Stimulated activated CD8-positive, alpha-beta memory T cell treated with anti-CD3 and anti-CD28 coated beads, Interleukin-4, amount 100 ng/mL, for 4 hours (primary cell): ENCODE measurements around the gene ERCC6L.

ENCODE experiments used
- DNase-seq, 2 donors: peaks; one replicate each; pipeline ENCODE4 v3.0.0-alpha.2; 2020; ENCODE audit warnings: low read depth in 2 of 2, low spot score in 1 of 2

The ERCC6L gene, protein sequence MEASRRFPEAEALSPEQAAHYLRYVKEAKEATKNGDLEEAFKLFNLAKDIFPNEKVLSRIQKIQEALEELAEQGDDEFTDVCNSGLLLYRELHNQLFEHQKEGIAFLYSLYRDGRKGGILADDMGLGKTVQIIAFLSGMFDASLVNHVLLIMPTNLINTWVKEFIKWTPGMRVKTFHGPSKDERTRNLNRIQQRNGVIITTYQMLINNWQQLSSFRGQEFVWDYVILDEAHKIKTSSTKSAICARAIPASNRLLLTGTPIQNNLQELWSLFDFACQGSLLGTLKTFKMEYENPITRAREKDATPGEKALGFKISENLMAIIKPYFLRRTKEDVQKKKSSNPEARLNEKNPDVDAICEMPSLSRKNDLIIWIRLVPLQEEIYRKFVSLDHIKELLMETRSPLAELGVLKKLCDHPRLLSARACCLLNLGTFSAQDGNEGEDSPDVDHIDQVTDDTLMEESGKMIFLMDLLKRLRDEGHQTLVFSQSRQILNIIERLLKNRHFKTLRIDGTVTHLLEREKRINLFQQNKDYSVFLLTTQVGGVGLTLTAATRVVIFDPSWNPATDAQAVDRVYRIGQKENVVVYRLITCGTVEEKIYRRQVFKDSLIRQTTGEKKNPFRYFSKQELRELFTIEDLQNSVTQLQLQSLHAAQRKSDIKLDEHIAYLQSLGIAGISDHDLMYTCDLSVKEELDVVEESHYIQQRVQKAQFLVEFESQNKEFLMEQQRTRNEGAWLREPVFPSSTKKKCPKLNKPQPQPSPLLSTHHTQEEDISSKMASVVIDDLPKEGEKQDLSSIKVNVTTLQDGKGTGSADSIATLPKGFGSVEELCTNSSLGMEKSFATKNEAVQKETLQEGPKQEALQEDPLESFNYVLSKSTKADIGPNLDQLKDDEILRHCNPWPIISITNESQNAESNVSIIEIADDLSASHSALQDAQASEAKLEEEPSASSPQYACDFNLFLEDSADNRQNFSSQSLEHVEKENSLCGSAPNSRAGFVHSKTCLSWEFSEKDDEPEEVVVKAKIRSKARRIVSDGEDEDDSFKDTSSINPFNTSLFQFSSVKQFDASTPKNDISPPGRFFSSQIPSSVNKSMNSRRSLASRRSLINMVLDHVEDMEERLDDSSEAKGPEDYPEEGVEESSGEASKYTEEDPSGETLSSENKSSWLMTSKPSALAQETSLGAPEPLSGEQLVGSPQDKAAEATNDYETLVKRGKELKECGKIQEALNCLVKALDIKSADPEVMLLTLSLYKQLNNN

DNA sequence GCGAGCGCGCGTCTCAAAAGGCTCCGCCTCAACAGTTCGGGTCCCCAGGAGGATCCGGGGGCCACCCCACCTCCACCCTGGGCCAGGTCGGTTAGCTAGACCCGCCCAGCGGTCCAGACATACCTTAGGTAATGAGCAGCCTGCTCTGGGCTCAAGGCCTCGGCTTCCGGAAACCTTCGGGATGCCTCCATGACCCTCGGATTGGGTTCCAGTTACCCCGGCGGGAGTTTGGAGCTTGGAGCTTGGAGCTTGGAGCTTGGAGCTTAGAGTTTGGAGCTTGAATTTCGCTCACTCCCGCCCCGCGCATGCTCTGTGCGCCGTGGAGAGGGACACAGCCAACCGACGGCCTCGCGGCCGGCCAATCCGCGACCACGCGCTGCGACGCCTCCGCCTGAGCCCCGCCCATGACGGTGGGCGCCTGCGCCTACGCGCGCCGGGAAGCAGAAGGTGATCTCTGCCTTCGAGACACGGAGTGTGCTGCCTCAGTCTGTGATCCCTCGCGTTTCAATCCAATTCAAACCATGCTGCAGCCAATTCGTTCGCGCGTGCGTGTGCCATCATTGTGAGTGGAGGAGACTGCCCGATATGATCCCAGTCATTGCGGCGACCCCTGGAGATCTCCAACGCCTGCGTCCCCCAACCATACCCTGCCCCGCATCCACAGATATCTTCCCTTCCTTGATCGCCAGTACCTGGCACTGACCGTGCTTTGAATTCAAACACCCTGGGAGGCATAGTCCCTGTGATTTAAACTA, at the start of gene ERCC6L:
Gene ERCC6L (minus strand): TSS at position 307 of the 755 bp plus-strand sequence. CDS start 116 bp downstream, at position 191.
- peak; percentile 51 to 73 for DNase-seq

DNA sequence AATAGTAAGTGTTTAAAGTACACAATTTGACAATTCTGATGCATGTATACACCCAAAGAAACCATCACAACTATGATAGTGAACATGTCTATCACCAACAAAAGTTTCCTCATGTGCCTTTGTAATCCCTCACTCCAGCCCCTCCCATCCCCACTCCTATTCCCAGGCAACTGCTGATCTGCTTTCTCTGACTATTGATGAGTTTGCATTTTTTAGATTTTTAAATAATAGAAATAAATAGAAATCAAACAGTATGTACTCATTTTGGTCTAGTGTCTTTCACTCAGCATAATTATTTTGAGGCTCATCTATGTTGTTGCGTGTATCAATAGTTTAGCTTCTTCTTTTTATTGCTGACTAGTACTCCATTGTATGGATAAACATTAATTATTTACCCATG, 43.5 kb upstream of the ERCC6L start:
- DNase-seq: no peak

DNA sequence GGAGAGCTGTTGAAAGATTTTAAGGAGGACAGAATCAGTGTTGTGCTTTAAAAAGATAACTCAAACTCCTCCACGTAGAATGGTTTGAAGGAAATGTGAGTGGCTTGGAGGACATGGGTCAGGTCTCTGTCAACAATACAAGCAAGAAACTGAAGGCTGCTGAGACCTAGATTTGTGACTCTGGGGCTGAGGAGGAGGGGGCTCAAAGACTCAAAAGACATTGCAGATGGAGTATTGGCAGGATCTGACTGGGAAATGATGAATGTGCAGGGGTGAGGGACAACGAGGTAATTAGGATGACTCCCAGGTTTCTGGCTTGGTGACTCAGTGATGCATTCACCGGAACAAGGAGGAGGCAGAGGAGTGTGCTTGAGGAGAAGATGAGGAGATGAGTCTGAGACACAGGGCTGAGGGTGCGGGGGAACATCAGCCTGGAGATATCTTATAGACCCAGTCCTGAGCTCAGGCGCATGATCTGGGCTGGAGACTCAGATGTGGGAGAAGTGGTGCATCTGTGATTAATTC, 41.6 kb upstream of the ERCC6L start:
- DNase-seq: no peak

DNA sequence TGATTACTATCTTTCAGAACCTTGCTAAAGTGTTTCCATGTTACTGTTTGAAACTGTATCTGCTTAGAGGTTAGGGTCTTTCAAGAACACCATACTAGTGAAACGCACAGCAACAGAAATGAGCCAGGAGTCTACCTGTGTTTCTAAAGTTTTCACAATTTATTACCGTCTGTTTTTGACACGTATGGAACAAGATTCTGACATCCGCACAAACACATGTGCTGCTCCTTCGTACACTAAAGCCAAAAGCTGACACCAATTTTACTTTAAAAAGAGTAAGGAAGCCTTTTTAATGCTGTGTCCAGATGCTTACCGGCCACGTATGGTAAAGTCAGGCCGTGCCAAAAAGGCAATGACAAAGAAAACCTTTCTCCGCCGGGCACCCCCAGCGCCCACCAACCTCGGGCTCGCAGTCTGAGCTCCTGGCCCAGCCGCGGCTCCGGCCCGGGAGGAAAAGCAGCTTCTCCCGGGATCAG, 37.7 kb upstream of the ERCC6L start:
- DNase-seq: no peak

DNA sequence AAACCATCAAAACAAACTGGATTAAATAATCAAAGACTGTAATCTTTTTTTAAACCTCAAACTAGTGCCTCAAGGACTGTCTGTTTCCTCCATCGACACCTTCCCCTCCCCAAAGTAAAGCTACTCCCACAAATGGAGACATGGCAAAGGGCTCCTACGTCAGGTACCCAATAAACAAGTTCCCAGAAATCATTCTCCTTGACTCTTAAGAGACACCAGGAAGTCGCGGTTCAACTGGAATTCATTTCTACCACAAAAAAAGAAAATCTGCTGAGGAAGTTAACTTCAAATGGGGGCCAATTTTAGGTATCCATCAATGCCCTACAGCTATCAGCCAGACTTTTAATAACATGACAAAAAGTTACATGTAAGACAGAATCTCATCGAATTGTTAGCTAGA, 35.7 kb upstream of the ERCC6L start:
- no peak for DNase-seq

DNA sequence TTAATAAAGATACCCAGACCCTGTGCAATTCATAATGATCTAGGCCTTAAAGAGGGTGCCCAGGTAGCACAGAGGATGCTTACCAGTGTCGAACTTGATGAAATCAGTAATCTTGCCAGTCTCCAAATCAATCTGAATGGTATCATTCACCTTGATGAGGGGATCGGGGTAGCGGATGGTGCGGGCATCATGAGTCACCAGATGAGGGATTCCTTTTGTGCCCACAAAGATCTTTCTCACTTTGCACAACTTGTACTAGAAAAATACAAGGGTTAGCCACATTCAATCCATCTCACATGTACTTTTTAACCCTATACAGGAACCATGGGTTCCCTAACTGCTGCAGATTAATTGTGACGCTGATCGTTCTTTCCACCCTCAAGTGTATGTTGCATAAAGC, 34.9 kb upstream of the ERCC6L start:
- DNase-seq: no peak

DNA sequence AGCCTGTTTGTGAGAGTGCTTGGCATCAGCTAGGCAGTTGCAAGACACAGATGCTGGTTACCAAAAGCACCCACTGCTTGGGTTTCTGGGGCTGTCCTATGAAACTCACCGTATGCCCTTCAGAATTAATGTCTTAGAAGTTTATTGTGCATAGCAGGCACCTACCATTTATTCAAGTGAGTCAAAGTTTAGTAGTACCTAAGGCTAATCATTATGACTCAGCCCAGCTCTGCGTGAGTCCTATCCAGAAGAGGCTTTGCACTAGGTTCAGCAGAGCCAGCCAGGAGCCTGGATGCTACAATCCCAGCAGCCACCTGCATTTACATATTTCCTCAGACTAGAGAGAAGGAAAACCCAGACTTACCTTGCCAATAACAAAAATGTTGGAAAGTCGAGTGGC, 34.0 kb upstream of the ERCC6L start:
- no peak for DNase-seq

DNA sequence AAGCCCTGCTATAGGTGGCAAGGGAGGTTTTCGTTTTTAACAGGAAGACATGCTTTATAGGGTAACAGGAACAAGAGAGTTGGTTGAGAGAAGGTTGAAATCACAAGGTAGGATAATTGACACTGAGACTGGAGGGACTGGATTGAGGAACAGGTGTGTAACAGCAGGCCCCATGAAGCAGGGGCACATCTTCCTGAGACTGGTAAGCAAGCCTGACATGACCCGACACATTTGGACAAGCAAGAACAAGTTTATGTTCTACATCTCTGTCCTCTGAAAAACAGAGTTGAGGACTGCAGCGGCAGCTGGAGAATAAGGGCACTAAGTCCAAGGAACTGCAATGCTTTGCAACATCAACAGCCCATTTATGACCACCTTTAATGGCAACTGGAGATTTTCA, 33.0 kb upstream of the ERCC6L start:
- DNase-seq: no peak

DNA sequence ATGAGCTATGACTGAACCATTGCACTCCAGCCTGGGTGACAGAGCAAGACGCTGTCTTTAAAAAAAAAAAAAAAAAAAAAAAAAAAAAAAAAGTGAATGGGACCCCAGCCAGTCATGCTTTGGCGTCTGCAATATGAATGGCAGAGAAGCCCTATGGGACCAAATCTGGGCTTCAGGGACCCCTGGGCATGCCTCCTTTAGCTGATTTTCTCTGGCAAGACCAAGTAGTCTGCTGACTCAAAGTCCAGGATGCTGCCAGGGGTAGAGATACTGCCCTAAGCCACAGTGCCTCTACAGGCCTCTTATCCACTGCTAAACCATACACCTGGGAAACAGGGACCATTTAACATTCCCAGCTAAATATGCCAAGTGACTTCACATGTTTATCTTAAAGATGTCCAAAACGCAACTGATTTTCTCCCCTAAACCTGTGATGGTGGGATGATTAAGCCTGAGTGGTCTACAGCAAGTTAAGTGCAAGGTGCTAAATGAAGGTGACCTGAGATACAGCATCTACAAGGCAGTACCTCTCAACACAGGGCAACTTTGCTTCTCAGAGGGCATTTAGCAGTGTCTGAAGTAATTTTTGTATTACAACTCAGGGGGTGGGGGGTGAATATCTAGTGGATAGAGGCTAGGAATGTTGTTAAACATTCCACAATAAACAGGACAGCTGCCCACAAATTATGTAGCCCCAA, 32.4 kb upstream of the ERCC6L start:
- DNase-seq: no peak

DNA sequence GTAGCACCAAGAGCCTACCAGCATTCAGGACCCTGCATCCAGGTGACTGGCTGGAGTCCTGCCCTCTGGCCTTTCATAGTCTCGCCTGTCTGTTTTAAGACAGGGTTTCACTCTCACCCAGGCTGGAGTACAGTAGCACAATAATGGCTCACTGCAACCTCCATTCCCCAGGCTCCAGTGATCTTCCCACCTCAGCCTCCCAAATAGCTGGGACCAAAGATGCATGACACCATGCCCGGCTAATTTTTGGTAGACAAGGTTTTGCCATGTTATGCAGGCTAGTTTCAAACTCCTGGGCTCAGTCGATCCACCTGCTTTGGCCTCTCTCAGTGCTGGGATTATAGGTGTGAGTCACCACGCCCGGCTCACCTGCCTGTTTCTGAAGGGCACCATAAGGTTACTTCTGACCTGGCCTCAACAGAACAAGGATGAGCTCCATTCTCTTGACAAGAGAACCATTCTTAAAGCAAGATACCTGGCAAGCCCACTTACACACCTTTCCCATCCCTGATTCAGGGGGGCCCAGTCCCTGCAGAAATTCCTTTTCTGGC, 31.6 kb upstream of the ERCC6L start:
- DNase-seq: no peak

DNA sequence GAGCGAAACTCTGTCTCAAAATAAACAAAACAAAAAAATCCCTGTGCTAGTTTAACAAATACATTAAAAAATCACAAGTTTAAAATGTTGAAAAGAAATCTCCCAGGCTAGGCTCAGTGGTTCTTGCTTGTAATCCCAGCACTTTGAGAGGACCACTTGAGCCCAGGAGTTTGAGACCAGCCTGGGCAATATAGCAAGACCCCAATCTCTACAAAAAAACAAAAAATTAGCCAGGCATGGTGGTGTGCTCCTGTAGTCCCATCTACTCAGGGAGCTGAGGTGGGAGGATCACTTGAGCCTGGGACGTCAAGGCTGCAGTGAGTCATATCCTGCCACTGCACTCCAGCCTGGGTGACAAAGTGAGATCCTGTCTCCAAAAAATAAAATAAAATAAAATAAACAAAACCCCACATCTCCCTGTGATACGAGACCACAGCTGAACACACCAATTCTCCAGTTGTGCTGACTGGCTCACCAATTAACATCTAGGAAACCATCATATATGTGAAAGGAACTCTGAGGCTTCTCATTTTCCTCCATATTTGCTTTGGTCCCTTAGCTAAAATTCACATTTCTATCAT, 30.9 kb upstream of the ERCC6L start:
- peak in 1 of 2 donors; percentile 12 for DNase-seq

DNA sequence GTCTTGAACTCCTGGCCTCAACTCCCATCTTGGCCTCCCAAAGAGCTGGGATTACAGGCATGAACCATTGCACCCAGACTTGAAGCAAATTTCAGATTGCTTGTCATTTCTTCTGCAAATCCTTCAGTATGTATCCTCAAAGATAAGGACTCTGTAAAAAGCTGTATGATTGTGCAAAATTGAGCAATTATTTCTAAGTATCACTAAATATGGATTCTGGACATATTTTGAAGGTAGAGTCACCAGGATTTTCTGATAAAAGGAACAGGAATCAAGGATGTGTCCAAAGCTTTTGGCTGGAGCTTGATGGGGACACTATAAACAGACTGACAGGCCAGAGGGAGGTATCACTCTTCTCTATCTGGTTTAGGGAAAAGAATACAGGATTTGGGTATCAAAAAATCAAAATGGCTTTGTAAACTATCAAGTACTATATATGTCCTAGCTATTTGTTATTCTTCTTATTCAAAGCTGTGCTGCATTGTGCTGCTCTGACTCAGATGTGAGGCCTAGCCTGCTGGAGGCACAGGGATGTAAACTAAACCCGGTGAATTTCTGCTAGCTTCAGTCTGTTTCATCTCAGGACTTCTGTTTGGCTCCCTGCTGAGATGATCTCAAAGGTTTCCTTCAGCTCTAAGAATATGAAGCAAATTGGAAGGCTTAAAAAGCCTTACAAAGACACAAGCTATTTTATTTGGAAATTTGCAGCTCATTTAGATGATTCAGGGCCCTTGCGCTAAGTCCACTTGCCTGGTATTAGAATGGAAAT, 30.0 kb upstream of the ERCC6L start:
- no peak for DNase-seq

DNA sequence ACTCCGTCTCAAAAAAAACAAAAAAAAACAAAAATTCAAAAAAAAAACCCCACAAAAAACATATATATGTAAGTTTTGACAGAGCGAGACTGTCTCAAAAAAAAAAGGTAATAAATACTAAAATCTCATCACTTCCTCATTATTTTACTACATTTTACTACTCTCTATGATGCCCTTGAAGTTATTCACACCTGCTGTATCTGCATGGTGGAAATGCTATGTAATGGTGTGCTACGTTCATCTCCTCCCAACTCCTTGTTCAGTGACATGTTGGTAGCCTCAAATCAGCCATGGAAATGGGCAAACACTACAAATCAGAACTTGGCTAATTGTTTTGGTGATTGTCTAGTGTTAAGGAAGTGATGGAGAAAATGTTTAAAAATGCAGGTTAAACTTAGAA, 26.4 kb upstream of the ERCC6L start:
- DNase-seq: no peak

DNA sequence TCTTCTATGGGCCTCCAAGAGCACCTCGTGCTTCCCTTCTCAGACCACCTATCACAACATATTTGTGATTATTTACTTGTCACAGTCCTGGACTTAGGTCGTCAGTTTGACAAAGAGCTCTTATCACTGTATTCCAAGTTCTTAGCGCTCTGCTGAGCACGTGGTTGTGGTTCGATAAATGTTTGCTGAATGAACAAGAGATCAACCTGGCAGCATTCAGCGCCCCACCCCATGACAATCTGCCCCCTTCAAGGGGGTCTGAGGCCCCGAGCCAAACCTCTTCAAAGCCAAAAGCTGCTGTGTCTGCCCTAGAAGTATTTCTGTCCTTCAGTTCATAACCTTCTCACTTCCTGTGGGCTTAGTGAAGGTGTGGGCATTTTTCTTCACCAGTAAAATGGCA, 23.2 kb upstream of the ERCC6L start:
- no peak for DNase-seq

DNA sequence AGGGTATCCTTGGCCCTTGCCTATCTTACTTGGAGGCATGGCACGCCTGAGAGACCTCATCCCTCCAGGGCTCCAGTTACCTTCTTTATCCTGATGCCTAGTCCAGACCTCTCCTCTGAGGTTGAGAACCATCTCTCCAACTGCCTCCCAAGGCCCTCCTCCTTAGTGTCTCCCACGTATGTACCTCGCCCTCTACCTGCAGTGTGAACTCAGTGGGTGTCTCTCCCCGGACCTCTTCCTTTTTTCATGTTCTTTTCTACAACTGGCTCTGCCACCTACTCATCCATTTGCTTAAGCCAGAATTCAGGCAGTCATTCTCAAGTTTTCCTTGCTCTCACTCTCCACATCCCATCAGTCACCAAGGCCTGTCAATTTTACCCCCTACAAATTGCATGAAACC, 21.6 kb upstream of the ERCC6L start:
- DNase-seq: no peak

DNA sequence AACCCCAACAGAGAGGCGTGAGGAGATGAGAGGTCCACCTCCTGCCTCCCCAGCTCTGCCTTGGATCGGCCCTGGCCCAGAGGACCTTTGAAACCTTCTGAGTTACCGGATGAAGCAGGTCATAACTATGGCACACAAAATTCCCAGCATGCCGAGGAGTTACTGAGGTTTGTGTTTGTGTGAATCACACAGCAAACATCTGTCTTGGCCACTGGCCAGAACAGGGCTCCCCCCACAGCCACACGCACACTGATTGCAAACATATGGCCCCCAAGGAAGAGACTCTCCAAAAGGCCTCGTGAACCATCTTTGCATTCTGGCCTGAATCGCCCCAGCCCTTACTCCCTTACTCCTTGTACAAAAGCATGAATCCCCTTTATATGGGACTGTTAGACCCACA, 19.3 kb upstream of the ERCC6L start:
- no peak for DNase-seq

DNA sequence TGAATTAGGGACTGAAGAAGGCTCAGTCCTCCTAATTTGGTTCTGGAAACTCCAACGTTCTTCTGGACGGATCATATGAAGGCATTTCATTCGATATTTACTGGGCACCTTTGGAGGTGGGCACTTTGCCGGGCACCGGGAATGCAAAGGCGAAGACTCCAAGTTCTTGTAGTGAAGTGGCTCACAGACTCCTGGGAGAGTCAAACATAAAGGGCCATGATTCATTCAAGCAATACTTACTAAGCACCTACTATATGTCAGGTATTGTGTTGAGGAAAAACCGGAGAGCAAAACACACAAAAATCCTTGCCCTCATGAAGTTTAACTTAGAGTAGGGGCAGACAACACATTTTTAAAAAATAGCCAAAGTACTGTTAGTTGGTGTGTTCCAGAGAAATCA, 17.0 kb upstream of the ERCC6L start:
- no peak for DNase-seq

DNA sequence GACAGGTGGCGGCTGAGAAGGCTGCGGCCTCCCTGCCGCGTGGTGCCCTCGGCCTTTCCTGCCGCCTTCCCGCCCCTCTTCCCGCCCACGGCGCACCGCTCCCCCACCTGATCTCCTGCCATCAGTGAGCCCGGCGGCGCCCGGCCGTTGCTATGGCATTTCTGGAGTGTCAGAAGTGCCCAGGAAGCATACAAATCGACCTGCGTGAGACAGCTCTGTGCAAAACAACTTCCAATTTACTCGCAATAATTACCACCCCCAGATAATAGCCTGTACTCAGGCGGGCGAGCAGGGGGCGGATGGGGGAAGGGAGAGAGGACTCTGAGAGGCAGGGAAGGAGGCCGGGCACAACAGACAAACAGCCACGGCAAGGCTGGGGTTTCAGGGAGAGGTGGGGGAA, 16.6 kb upstream of the ERCC6L start:
- no peak for DNase-seq
